IPS-20b (cell line): ENCODE data around the gene MTERF2.
"Not testable (repeated sequence)": the region's sequence is repeated elsewhere in the genome, so short reads cannot be mapped to it uniquely, and the experiment has no call there.

Source experiments
- H3K27ac ChIP-seq: one replicate; pipeline ENCODE4 v1.5.1; 2013; ENCODE audit warnings: low read length
- H3K27me3 ChIP-seq: 2 replicates; pipeline ENCODE4 v1.6.1; 2013; ENCODE audit warnings: mild to moderate bottlenecking, low read length, inconsistent platforms; ENCODE audit not compliant: insufficient read depth
- H3K36me3 ChIP-seq: 2 replicates; pipeline ENCODE4 v1.6.1; 2013; ENCODE audit warnings: low read depth, mild to moderate bottlenecking, inconsistent platforms, low read length, moderate library complexity; ENCODE audit not compliant: insufficient read depth
- H3K4me1 ChIP-seq: 2 replicates; pipeline ENCODE4 v1.6.1; 2013; ENCODE audit warnings: mild to moderate bottlenecking, control low read depth, inconsistent platforms, low read length, moderate library complexity; ENCODE audit not compliant: insufficient read depth
- H3K4me3 ChIP-seq: 2 replicates; pipeline ENCODE4 v1.5.1; 2013; ENCODE audit warnings: mild to moderate bottlenecking, low read length, inconsistent platforms
- H3K9ac ChIP-seq: 2 replicates; pipeline ENCODE4 v1.6.1; 2013; ENCODE audit warnings: low read depth, mild to moderate bottlenecking, inconsistent platforms, low read length, moderate library complexity
- H3K9me3 ChIP-seq: 2 replicates; pipeline ENCODE4 v1.6.1; 2013; ENCODE audit warnings: mild to moderate bottlenecking, low read depth, low read length, inconsistent platforms; ENCODE audit not compliant: insufficient read depth

MTERF2 gene

GRCh38 chr12:107017042-107017441 is 30.1 kb upstream of the MTERF2 start:
- H3K27me3 ChIP-seq, result no peaks in the 10 kb centered on the region
- peaks cover 10% of the 10 kb centered on the region; the same call in 1 of the 2 replicates for H3K36me3 ChIP-seq
- H3K9me3 ChIP-seq, result no peaks in the 10 kb centered on the region
- no peak overlapping the region for H3K27ac ChIP-seq
- H3K4me3 ChIP-seq, result no peak overlapping the region
- no peaks in the 10 kb centered on the region for H3K4me1 ChIP-seq
- no peak overlapping the region for H3K9ac ChIP-seq

DNA sequence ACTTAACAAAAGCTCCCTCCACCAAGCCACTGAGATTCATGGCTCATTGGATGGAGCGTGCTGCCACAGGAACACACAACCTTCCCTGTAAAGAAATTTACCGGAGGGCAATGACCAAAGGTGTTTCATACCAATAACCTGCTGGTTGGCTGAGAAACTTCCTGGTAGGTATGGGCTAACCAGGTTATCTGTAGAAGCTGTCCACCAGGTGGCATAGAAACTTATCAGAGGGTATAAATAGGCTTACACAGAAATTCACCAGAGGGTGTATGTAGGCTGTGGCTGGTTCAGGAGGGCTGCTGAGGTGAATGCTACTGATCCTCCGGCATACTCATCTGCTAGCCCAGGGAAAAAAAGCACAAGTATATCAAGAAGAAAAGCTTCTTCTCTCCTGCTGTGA is 27.1 kb upstream of the MTERF2 start:
- Histone ChIP-seq H3K27ac (no peak overlapping the region), H3K4me1 (no peaks in the 10 kb centered on the region), H3K4me3 (no peak overlapping the region), H3K9ac (no peak overlapping the region), H3K9me3 (no peaks in the 10 kb centered on the region), H3K36me3 (peaks cover 5% of the 10 kb centered on the region; the same call in 1 of the 2 replicates), H3K27me3 (no peaks in the 10 kb centered on the region)

DNA sequence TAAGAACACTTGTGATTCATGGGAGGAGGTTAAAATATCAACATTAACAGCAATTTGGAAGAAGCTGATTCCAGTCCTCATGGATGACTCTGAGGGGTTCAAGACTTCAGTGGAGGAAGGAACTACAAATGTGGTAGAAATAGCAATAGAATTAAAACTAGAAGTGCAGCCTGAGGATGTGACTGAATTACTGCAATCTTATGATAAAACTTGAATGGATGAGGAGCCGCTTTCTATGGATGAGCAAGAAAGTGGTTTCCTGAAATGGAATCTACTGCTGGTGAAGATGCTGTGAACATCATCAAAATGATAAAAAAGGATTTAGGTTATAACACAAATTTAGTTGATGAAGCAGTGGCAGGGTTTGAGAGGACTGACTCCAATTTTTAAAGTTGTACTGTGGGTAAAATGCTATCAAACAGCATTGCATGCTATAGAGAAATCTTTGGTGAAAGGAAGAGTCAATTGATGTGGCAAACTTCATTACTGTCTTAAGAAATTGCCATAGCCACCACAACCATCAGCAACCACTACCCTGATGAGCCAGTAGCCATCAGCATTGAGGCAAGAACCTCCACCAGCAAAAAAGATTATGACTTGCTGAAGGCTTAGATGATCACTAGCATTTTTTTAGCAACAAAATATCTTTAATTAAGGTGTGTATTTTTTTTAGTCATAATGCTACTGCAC is 25.9 kb upstream of the MTERF2 start:
- Histone ChIP-seq H3K9ac (no peak overlapping the region), H3K27ac (no peak overlapping the region), H3K36me3 (peaks cover 2% of the 10 kb centered on the region; the same call in 1 of the 2 replicates)

DNA sequence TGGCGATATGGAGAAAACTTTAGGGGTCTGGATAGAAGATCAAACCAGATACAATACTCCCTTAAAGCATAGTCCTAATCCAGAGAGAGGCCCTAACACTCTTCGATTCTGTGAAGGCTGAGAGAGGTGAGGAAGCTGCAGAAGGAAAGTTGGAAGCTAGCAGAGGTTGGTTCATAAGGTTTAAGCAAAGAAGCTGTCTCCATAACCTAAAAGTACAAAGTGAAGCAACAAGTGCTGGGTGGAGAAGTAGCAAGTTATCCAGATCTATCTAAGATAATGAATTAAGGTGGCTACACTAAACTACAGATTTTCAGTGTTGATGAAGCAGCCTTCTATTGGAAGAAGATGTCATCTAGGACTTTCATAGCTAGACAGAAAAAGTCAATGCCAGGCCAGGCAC is 24.6 kb upstream of the MTERF2 start:
- no peak overlapping the region for H3K4me3 ChIP-seq
- no peak overlapping the region for H3K27ac ChIP-seq

More for the DNA sequence above, 25.9 kb upstream of the MTERF2 start:
- Histone ChIP-seq H3K4me1 (no peaks in the 10 kb centered on the region), H3K27me3 (no peaks in the 10 kb centered on the region), H3K4me3 (no peak overlapping the region), H3K9me3 (no peaks in the 10 kb centered on the region)

GRCh38 chr12:107007411-107007810 is 20.5 kb upstream of the MTERF2 start:
- Histone ChIP-seq H3K9me3 (no peaks in the 10 kb centered on the region), H3K27ac (no peak overlapping the region), H3K9ac (no peak overlapping the region), H3K4me3 (no peak overlapping the region), H3K36me3 (no peaks in the 10 kb centered on the region), H3K27me3 (no peaks in the 10 kb centered on the region), H3K4me1 (no peaks in the 10 kb centered on the region)

More for the DNA sequence above, 24.6 kb upstream of the MTERF2 start:
- Histone ChIP-seq H3K36me3 (no peaks in the 10 kb centered on the region), H3K9ac (no peak overlapping the region), H3K27me3 (no peaks in the 10 kb centered on the region), H3K9me3 (no peaks in the 10 kb centered on the region), H3K4me1 (no peaks in the 10 kb centered on the region)

DNA sequence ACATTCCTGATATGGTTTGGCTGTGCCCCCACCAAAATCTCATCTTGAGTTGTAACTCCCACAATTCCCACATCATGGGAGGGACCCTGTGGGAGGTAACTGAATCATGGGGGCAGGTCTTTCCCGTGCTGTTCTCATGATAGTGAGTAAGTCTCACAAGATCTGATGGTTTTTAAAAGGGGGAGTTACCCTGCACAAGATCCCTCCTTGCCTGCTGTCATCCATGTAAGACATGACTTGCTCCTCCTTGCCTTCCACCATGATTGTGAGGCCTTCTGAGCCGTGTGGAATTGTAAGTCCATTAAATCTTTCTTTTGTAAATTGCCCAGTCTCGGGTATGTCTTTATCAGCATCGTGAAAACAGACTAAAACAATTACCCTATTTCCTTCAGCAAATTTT is 15.7 kb upstream of the MTERF2 start:
- peaks cover 21% of the 10 kb centered on the region for H3K36me3 ChIP-seq
- H3K4me3 ChIP-seq, H3K27me3 ChIP-seq, H3K9me3 ChIP-seq, H3K9ac ChIP-seq, H3K27ac ChIP-seq, H3K4me1 ChIP-seq: not testable (repeated sequence)

DNA sequence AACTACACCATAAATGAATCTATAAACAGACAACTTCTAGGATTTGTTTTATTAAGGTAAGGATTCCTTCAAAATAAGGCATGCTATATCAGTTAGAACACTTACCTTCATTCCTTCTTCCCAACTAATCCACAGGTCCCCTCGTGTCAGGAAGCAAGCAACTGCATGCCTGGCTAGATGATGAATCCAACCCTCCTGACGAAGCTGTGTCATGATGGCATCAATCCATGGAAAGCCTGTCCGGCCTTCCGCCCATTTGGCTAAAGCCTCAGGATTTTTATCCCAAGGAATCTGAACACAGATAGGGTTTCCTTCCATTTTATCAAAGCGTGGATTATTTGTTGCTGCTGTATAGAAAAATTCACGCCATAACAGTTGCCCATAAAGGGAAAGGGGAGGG is 12.5 kb upstream of the MTERF2 start:
- peaks cover 39% of the 10 kb centered on the region for H3K36me3 ChIP-seq
- no peak overlapping the region for H3K27ac ChIP-seq
- H3K9ac ChIP-seq, result no peak overlapping the region
- no peaks in the 10 kb centered on the region for H3K9me3 ChIP-seq
- H3K4me3 ChIP-seq, result no peak overlapping the region
- no peaks in the 10 kb centered on the region for H3K27me3 ChIP-seq
- no peaks in the 10 kb centered on the region for H3K4me1 ChIP-seq

DNA sequence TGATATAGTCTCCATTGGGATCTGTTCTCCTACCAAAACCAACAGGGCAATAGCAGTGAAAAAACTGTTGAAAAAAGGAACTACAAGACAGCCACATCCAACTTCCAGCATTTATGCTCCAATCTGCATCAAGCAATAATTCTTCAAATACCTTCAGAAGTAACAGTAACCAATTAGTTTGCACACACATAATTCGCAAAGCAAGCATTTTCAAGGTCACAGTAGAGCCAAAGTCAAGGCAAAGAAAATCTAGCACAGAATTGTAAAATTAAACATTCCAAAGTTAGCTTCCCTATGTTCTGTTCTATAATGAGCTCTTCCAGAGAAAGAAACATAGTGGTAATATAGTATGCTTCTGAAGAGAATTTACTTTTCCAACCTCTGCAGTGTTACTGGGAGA is 11.0 kb upstream of the MTERF2 start:
- Histone ChIP-seq H3K4me3 (no peak overlapping the region), H3K9ac (no peak overlapping the region), H3K27ac (no peak overlapping the region), H3K9me3 (no peaks in the 10 kb centered on the region), H3K27me3 (no peaks in the 10 kb centered on the region), H3K4me1 (no peaks in the 10 kb centered on the region), H3K36me3 (peaks cover 39% of the 10 kb centered on the region)

- H3K36me3 ChIP-seq, result peaks cover 32% of the 10 kb centered on the region
- not testable (repeated sequence) for H3K4me1 ChIP-seq, H3K9ac ChIP-seq, H3K27ac ChIP-seq, H3K9me3 ChIP-seq, H3K4me3 ChIP-seq, H3K27me3 ChIP-seq
Measured at GRCh38 chr12:106996102-106996501, 9.2 kb upstream of the MTERF2 start.

DNA sequence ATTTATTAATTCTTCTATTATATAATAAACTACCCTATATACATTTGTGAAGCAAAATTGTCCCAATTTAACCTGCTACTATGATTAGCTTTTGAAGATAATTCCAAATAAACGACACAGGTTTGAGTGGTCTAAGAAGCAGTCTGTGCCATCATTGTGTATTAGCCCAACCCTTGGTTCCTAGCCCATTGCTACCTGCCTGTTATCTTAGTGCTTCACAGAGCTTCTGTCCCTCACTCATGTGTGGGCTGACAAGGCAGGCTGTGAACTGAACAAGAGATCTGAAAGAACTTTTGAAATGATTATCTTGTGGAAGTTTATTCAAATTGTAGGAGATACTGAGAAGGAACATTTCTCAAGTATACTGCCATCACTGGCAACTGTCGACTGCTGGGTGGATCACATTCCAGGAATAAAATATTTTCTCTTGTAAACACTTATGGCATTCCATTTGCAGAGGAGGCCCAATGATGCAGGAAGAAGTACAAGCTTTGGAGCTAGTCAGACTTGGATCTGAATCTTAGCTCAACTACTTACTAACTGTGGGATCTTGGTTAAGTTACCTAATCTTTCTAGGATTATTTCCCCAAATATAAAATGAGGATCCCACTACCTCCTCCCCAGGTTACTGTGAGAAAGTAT is 7.8 kb upstream of the MTERF2 start:
- no peaks in the 10 kb centered on the region for H3K4me1 ChIP-seq
- no peaks in the 10 kb centered on the region for H3K9me3 ChIP-seq
- H3K36me3 ChIP-seq, result peaks cover 27% of the 10 kb centered on the region
- H3K27ac ChIP-seq, result no peak overlapping the region
- H3K27me3 ChIP-seq, result no peaks in the 10 kb centered on the region
- no peak overlapping the region for H3K9ac ChIP-seq
- H3K4me3 ChIP-seq, result no peak overlapping the region

DNA sequence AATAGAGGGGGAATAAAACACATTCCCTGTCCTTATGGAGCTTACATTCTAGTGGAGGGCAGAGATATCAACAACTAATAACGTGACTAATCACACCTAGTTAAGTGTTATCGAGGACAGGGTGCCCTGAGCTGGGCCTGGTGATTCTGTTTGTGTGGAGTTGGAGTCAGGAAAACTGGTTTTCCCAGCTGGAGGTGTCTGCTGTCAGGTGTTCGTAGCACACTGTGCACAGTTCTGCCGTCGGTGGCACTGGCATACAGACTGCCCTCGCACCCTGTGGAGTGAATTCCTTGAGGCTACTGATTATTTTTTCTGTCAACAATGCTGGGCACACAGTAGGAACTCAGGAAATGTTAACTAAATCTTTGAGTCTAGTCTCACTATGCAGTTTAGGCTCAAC is 900 bp upstream of the MTERF2 start:
- peaks cover 21% of the 10 kb centered on the region; the same call in 1 of the 2 replicates for H3K27me3 ChIP-seq
- H3K4me1 ChIP-seq, result peaks cover 10% of the 10 kb centered on the region; the same call in 1 of the 2 replicates
- H3K4me3 ChIP-seq, result peak overlapping the region; percentile 59; the same call in 1 of the 2 replicates
- H3K36me3 ChIP-seq, result peaks cover 16% of the 10 kb centered on the region
- H3K9ac ChIP-seq, result no peak overlapping the region; the same call in 1 of the 2 replicates
- no peaks in the 10 kb centered on the region for H3K9me3 ChIP-seq
- no peak overlapping the region for H3K27ac ChIP-seq

DNA sequence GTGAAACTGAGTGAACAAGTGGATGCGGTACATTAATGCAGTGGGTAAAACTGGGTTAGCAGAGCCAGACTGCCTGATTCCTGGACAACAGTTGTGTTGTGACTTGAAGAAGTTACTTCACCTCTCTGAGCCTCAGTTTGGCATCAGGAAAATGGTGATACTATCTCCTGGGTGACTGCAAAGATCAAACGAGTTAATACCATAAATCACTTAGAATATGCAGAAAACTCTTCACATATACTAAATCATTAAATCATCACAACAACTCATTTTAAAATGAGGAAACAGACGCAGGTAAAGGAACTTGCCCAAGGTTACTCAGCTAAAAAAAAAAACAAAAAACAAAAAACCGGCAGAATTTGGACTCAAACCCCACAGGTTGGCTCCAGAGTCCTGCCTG is 811 bp downstream of the MTERF2 start:
- Histone ChIP-seq H3K9me3 (no peaks in the 10 kb centered on the region), H3K4me1 (peaks cover 10% of the 10 kb centered on the region; the same call in 1 of the 2 replicates), H3K27ac (no peak overlapping the region), H3K36me3 (peaks cover 16% of the 10 kb centered on the region), H3K4me3 (peak overlapping the region; percentile 80), H3K27me3 (peaks cover 21% of the 10 kb centered on the region; the same call in 1 of the 2 replicates), H3K9ac (peak overlapping the region; percentile 81; the same call in 1 of the 2 replicates)
